Lower leg skin (tissue), 3 donors: ENCODE results near the gene ENOX1.

ENCODE experiments used
- CTCF ChIP-seq, 3 donors: fragments of 450-650 bp; IDR thresholded peaks; one replicate each; pipeline ENCODE4 v1.5.1; 2016; ENCODE audit warnings: antibody characterized with exemption in 3 of 3, mild to moderate bottlenecking in 3 of 3, moderate library complexity in 2 of 3
- POLR2A ChIP-seq, 2 donors: fragments of 450-650 bp; IDR thresholded peaks; one replicate each; pipeline ENCODE4 v1.6.1; 2016 to 2017; ENCODE audit warnings: antibody characterized with exemption in 2 of 2, mild to moderate bottlenecking in 1 of 2, moderate library complexity in 1 of 2

- TF ChIP-seq CTCF (IDR thresholded peaks at IDR 0.05) (no peak), POLR2A (IDR thresholded peaks at IDR 0.05) (no peak)
These were observed 4.1 kb downstream of the ENOX1 start for GRCh38 chr13:43782686-43783085.
